GM21576 (cell line): ENCODE data around the gene NYAP2.

ENCODE experiments used
- ATAC-seq: cut with Tn5 transposase; IDR thresholded peaks from one replicate; pipeline ENCODE4 v1.9.1; 2021; ENCODE audit warnings: mild to moderate bottlenecking, moderate library complexity; ENCODE audit not compliant: unreplicated experiment

NYAP2 gene

DNA sequence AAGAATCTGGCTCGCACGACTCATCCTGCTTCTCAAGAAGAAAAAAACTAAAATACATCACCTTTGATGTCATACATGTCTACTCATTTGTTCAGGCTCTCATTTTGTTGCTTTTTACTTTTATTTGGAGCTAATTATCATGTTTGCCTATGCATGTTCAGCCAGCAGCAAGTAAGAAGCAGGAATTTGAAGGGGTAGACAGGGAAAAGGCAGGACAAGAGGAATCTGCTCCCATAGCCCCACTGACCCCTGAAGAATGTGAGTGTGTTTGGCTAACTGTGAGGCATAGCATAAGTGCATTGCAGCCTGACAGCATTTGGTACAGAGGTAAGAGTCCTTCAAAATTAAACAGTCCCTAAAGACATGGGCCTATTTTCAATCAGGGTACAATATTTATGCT is 72.7 kb downstream of the NYAP2 start:
- no peak for ATAC-seq

DNA sequence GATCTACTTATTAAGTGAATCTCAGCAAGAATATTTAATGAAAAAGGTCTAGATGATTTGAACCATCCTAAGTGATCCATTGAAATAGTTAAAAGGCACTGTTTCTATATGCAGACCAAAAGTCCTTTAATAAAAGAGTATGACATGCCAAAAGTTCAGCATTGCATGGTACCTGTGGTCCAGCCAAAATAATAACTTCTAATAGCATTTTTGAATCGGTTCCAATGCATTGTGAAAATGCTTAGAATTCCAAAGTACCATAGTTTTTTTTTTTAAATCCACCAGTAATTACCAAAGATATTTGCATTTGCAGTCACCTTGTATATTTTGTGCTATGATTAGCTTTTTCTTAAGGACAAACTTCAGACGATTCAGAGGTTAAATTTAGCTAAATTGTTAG is 79.9 kb downstream of the NYAP2 start:
- ATAC-seq = no peak

- ATAC-seq = no peak
Measured at GRCh38 chr2:225484751-225485150, 85.2 kb downstream of the NYAP2 start.

DNA sequence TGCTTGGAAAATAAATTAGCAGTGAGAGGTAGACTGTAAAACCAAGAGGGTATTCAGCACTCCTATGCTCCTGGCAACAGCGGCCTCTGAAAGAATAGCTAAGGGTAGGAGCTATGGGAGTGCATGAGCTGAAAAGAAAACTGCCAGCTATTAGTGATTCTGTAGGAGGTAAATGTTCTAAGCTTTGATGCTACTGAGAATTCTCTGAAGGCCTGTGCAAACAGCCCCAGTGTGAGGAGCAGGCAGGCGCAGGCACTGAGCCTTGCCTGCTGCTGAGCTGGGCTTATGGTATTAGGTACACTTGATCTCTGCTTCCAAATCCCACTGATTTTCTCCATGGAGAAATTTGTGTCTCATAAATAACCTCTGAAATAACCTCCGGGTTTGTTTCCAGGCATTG is 86.7 kb downstream of the NYAP2 start:
- no peak for ATAC-seq

DNA sequence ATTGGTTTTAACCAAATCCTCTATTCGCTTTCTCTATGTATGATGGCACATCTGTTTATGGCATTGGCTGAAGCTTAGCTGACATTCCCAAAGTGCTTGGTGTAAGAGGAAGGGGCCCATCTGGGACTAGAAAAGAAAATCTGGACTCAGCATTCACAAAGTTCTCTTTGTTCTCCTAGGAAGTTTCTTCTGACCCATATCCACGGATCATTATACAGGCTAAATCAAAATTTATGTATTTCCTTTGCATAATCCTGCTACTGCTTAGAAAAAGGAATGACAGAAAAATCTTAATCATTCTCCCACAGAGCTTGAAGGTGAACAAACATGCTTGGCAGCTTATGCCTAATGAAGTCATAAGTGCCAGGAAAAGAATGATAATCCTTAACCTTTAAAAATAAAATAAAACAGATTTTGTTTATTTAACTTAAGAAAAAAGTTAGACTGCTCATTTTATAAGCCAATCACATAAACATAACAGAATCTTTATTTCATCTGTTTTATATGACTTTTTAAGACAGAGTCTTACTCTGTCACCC is 88.4 kb downstream of the NYAP2 start:
- ATAC-seq = no peak

GRCh38 chr2:225488743-225489142 is 89.2 kb downstream of the NYAP2 start:
- ATAC-seq = no peak

- ATAC-seq = no peak
Measured at GRCh38 chr2:225493420-225494099, 94.0 kb downstream of the NYAP2 start.

- ATAC-seq = no peak
Measured at GRCh38 chr2:225494100-225494459, 94.6 kb downstream of the NYAP2 start.

DNA sequence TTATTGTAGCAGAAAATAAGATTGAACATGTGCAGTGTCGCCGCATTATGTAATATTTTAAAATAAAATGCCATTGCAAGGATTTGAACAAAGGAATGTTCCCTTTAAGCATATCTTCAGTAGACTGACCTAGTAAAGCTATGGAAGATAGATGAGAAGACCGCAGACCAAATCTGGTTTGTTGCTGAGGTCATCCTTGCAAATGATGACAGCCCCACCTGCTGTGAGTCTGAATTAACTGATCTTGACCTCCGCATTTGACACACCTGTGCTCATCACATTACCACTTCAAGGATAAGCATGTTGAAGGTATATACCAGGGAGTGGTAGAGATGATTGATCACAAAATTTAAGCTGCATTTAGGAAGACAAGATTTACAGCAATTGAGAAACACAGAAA is 96.2 kb downstream of the NYAP2 start:
- no peak for ATAC-seq

- ATAC-seq = no peak
Measured at GRCh38 chr2:225496568-225496967, 97.1 kb downstream of the NYAP2 start.

DNA sequence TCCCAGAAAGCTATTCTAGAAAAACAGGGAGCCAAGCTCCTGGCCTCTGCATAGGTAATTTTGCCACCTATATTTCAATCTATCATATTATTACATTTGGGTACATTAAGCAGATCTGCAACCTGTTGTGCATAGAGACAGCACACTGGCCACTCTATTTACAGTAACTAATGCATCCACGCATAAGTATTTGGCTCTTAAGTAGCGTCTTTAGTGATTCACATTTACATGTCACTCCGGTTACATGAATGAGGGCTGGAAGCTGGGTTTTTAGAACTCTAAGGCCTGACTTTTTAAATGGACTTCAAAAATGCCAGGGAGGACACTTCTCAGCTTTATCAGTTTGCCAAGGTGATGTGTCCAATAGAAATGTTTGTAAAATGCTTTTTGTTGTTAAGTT is 97.7 kb downstream of the NYAP2 start:
- ATAC-seq = no peak

- ATAC-seq = no peak
Measured at GRCh38 chr2:225501022-225501421, 101.5 kb downstream of the NYAP2 start.

GRCh38 chr2:225502971-225503370 is 103.5 kb downstream of the NYAP2 start:
- no peak for ATAC-seq

- ATAC-seq = no peak
Measured at GRCh38 chr2:225510796-225511195, 111.3 kb downstream of the NYAP2 start.

GRCh38 chr2:225512469-225512868 is 113.0 kb downstream of the NYAP2 start:
- ATAC-seq = no peak

GRCh38 chr2:225512876-225513540 is 113.5 kb downstream of the NYAP2 start:
- no peak for ATAC-seq

- ATAC-seq = no peak
Measured at GRCh38 chr2:225515033-225515432, 115.5 kb downstream of the NYAP2 start.

DNA sequence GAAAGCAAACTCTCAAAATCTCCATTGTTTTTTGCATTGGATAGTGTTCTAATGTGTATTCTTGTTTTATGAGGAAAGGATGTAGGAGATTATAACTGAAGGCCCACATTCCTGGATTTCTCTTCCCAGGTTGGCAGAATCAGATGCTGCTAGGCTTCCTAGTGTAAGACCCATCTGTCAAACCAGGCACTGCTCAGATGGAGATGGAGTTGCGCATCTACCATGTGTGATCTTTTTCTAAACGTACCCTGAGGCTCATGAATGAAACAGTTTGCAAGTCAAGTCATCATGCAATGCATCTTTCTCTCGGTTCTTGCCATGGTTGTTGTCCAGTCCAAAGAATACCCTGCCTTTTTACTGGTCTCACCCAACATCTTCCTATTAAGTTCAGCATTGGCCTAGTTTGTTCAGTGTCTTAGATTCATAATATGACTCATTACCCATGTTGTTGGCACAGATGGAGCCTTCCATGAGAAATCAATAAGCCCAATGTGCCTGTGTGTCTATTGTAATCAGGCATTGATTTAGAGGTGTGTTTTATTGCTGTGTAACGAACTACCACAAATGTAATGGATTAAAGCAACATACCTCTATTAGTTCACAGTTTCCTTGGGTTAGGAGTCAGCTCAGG is 127.4 kb downstream of the NYAP2 start:
- no peak for ATAC-seq

DNA sequence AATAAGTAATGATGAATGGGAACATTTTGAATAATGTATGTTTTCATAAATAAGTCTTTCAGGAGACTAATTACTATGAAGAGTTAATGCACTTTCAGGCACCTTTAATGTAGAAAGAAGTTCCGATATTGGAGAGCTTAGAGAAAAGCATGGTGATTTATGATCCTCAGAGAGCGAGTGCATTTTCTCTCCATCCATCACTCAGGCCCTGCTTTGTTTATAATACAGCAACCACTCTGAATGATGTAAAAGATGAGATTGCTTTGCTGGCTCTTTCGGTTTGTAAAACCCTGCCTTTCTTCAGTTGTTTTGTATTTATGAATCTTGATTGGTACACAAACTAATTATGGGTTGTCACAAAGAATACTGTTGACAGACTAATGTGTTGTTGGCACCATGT is 132.0 kb downstream of the NYAP2 start:
- no peak for ATAC-seq

DNA sequence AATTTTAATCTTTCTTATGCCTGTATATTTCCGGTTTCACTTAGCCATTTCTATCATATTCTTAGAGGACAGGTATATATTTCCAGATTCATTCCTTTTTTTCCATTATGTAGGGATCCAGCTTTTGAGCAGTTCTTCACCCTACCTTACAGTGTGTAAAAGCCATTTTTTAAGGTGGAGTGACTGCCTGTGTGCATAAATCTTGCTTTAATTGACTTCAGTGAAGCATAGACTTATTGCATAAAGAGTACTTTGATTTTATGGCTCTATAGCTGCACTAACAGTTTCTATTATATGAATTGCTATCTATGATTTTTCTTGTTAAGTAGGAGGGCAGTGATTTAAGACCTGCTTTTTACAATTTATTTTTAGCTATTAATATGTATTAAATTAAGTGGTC is 132.6 kb downstream of the NYAP2 start:
- ATAC-seq = no peak

- no peak for ATAC-seq
Measured at GRCh38 chr2:225534037-225534436, 134.5 kb downstream of the NYAP2 start.

GRCh38 chr2:225534697-225535096 is 135.2 kb downstream of the NYAP2 start:
- ATAC-seq = no peak
